ENCODE measurements around the gene MOB2. TPM values are rescaled to one million over a fixed set of nuclear protein-coding genes. Genes with fewer than 3 reads are reported as not detected.

MOB2 gene
- total RNA-seq, 2 experiments from 2014 or later = 37.0 to 38.3 TPM

DNA sequence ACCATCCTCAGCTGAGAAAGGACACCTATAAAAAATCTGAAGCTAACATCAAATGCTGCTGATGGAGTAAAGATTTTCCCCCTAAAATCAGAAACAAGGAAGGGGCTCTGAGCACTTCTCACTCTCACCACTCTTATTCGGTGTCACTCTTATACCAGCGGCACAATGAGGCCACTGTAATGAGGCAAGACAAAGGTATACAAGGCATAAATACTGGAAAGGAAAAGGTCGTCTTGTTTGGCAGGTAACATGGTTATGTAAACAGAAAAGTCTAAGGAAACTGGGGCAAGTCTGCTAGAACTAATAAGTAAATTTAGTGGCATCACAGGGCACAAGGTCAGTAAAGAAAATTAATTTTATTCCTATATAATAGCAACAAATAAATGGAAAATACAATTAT, 8.1 kb upstream of the MOB2 start:
- no peak overlapping the region for H3K4me3 ChIP-seq (ENCODE audit: low read length)
- Mint-ChIP-seq H3K4me3 (no peak overlapping the region), H3K27me3 (no peaks in the 10 kb centered on the region), H3K9me3 (no peaks in the 10 kb centered on the region), H3K4me1 (ENCODE audit: low read depth) (peaks cover 65% of the 10 kb centered on the region), H3K27ac (no peak overlapping the region), H3K36me3 (ENCODE audit: low read depth) (peaks cover 22% of the 10 kb centered on the region)
- H3K27me3 ChIP-seq (ENCODE audit: control insufficient read depth in 1 of 2, insufficient read depth in 2 of 2, low read length in 2 of 2) = no peaks in the 10 kb centered on the region
- TF ChIP-seq, protein P1, sequence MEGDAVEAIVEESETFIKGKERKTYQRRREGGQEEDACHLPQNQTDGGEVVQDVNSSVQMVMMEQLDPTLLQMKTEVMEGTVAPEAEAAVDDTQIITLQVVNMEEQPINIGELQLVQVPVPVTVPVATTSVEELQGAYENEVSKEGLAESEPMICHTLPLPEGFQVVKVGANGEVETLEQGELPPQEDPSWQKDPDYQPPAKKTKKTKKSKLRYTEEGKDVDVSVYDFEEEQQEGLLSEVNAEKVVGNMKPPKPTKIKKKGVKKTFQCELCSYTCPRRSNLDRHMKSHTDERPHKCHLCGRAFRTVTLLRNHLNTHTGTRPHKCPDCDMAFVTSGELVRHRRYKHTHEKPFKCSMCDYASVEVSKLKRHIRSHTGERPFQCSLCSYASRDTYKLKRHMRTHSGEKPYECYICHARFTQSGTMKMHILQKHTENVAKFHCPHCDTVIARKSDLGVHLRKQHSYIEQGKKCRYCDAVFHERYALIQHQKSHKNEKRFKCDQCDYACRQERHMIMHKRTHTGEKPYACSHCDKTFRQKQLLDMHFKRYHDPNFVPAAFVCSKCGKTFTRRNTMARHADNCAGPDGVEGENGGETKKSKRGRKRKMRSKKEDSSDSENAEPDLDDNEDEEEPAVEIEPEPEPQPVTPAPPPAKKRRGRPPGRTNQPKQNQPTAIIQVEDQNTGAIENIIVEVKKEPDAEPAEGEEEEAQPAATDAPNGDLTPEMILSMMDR (IDR thresholded peaks at IDR 0.05) = no peak
- DNase-seq (no peak), ATAC-seq (ENCODE audit: poor library complexity) (no peak)
- ChIA-PET CTCF (no interaction called here), POLR2A (no interaction called here)
- H3K9me3 ChIP-seq (ENCODE audit: control insufficient read depth in 1 of 2, insufficient read depth in 1 of 2, low read length in 2 of 2) = peaks cover 0 to 6% of the 10 kb centered on the region in 2 experiments
- no peak overlapping the region for H3K27ac ChIP-seq (ENCODE audit: low read depth in 1 of 2, low read length in 2 of 2)
- peaks cover under 1% of the 10 kb centered on the region for H3K36me3 ChIP-seq (ENCODE audit: insufficient read depth, low read length)
- intact Hi-C loops (cut with DNase I, micrococcal nuclease) = no loop called here
- H3K4me1 ChIP-seq (ENCODE audit: insufficient read depth, low read length) = peaks cover 42% of the 10 kb centered on the region

DNA sequence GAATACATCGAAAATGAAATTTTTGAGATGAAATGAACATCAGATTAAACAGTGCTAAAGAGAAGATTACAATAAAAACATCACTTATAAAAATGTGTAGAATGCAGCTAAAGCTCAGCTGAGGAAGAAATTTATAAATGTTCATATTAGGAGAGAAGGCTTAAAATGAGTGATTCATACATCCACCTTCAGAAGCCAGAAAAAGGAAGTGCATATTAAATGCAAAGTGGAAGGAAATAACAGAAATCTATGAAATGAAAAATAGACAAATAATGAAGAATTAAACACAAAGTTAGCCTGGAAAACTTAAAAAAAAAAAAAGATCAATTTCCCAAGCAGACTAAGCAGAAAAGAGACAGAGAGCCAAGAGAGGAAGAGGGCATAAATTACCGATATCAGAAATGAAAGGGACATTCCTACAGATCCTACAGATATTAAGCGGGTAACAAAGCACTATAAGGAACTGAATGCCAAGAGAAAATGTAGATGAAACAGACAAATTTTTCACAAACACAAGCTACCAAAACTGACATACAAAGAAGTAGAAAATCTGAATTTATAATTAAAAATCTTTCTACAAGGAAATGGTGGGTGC, 7.2 kb upstream of the MOB2 start:
- Mint-ChIP-seq H3K9me3 (no peaks in the 10 kb centered on the region), H3K27ac (no peak overlapping the region), H3K4me3 (no peak overlapping the region), H3K27me3 (no peaks in the 10 kb centered on the region), H3K36me3 (ENCODE audit: low read depth) (peaks cover 18% of the 10 kb centered on the region), H3K4me1 (ENCODE audit: low read depth) (peaks cover 67% of the 10 kb centered on the region)
- H3K4me3 ChIP-seq (ENCODE audit: low read length) = no peak overlapping the region
- H3K36me3 ChIP-seq (ENCODE audit: insufficient read depth, low read length) = peaks cover 3% of the 10 kb centered on the region
- H3K4me1 ChIP-seq (ENCODE audit: insufficient read depth, low read length) = peaks cover 47% of the 10 kb centered on the region
- ATAC-seq (ENCODE audit: poor library complexity) (no peak), DNase-seq (no peak)
- intact Hi-C loops (cut with DNase I, micrococcal nuclease) = no loop called here
- POLR2A ChIA-PET = no interaction called here
- H3K9me3 ChIP-seq (ENCODE audit: control insufficient read depth in 1 of 2, insufficient read depth in 1 of 2, low read length in 2 of 2) = no peaks in the 10 kb centered on the region
- TF ChIP-seq, protein P1 (IDR thresholded peaks at IDR 0.05) = no peak
- no peaks in the 10 kb centered on the region for H3K27me3 ChIP-seq (ENCODE audit: control insufficient read depth in 1 of 2, insufficient read depth in 2 of 2, low read length in 2 of 2)
- no peak overlapping the region for H3K27ac ChIP-seq (ENCODE audit: low read depth in 1 of 2, low read length in 2 of 2)
- CTCF ChIA-PET = no interaction called here

DNA sequence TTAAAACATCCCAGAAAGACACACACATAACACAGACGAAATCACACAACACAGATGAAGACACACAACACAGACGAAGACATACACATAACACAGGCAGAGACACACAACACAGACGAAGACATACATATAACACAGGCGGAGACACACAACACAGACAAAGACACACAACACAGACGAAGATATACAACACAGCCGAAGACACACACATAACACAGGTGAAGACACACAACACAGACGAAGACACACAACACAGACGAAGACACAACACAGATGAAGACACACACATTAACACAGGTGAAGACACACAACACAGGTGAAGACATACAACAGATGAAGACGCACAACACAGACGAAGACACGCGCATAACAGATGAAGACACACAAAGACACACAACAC, 4.8 kb upstream of the MOB2 start:
- Mint-ChIP-seq H3K4me3 (no peak overlapping the region), H3K27me3 (no peaks in the 10 kb centered on the region), H3K9me3 (no peaks in the 10 kb centered on the region), H3K36me3 (ENCODE audit: low read depth) (no peaks in the 10 kb centered on the region), H3K27ac (no peak overlapping the region), H3K4me1 (ENCODE audit: low read depth) (peaks cover 53% of the 10 kb centered on the region)
- ChIA-PET POLR2A (no interaction called here), CTCF (no interaction called here)
- Histone ChIP-seq H3K4me3 (ENCODE audit: low read length) (no peak overlapping the region), H3K36me3 (ENCODE audit: insufficient read depth, low read length) (peaks cover 10% of the 10 kb centered on the region), H3K27ac (ENCODE audit: low read depth in 1 of 2, low read length in 2 of 2) (no peak overlapping the region), H3K27me3 (ENCODE audit: control insufficient read depth in 1 of 2, insufficient read depth in 2 of 2, low read length in 2 of 2) (no peaks in the 10 kb centered on the region), H3K4me1 (ENCODE audit: insufficient read depth, low read length) (peaks cover 52% of the 10 kb centered on the region), H3K9me3 (ENCODE audit: control insufficient read depth in 1 of 2, insufficient read depth in 1 of 2, low read length in 2 of 2) (no peaks in the 10 kb centered on the region)
- DNase-seq (no peak), ATAC-seq (ENCODE audit: poor library complexity) (no peak)
- intact Hi-C loops (cut with DNase I, micrococcal nuclease) = no loop called here
- TF ChIP-seq, protein P1 (IDR thresholded peaks at IDR 0.05) = no peak
